T-helper 1 cell treated with Interleukin-12 subunit alpha and Interleukin-12 subunit beta and Interleukin-4 antibody, amounts not matched to agents 30 ng/mL and 1 ng/mL, for 36 hours (primary cell): ENCODE measurements around the gene DNAJC5. TPM values are rescaled to one million over a fixed set of nuclear protein-coding genes. Genes with fewer than 3 reads are reported as not detected.
"Not testable (repeated sequence)": the region's sequence is repeated elsewhere in the genome, so short reads cannot be mapped to it uniquely, and the experiment has no call there.

ENCODE experiments used
- intact Hi-C: fragments of 100-400 bp; cut with micrococcal nuclease; formaldehyde crosslinking; loops from one replicate; pipeline ENCODE4 v1.15.1; 2024
- total RNA-seq: library from RNA; stranded (reverse); gene quantifications from 2 replicates; pipeline ENCODE4 v1.2.3, GENCODE V29; 2022

DNAJC5 gene
- total RNA-seq, 1 donor from 2014 or later, result 58.3 TPM

DNA sequence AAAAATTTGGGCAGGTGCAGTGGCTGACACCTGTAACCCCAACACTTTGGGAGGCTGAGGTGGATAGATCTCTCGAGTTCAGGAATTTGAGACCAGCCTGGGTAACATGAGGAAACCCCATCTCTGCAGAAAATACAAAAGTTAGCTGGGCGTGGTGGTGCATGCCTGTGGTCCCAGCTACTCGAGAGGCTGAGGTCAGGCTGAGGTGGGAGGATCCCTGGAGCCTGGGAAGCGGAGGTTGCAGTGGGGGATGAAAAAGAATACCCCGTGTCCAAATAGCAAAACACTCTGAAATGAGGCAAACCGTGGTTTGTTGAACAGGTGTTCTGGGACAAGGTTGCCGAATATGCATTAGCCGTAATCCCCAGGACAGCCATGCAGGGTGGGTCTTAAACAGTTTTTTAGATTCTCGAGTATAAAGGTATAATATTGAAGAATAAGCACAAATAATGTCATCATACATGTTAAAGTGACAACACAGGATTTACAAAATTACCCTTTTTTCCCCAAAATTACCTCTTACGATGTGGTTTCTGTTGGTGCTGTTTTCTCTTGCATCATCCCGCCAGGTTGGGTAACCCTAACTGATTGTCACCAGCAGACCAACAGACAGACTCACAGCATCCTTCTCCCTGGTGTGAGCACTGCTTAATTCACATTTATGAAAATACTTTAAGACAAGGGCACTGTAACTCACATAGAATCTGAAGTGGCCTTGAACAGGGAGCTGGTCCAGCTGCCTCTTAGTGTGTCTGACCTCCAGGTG is 9.1 kb downstream of the DNAJC5 start:
- intact Hi-C loops, result loop anchor here (2.0 kb wide), 1 partner anchor 37 kb away; no protein-coding TSS in a partner anchor

DNA sequence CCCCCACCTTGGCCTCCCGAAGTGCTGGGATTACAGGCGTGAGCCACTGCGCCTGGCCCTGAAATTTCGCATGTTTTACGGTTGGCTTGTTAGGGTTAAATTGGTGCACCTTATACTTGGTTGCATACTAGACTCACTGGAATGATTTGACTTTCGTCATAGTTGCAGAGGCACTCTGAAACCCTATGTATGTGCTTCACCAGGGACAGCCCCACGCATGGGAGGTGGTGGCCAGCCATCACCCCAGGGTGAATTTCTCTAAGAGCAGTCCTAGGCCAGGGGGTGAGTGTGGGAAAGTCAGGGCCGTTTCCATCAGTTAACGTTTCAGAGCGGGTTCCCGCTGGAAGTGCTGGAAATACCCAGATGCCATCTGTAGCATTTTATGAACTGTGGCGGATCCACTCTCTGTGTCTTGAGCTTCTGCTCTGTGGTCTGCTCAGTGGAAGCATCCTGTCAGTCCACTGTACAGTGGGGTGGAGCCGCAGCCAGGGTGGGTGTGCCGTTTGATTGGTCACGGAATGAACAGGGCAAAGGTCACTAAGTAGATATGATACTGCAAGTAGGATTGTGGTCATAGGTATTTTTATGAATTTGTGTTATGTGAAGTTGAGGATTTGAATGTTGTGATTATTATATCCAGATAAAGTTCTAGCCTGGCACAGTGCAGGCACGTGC is 13.2 kb downstream of the DNAJC5 start:
- intact Hi-C loops, result loop anchor here (2.0 kb wide), 1 partner anchor 73 kb away; the partner anchor contains the start of gene PRPF6

DNA sequence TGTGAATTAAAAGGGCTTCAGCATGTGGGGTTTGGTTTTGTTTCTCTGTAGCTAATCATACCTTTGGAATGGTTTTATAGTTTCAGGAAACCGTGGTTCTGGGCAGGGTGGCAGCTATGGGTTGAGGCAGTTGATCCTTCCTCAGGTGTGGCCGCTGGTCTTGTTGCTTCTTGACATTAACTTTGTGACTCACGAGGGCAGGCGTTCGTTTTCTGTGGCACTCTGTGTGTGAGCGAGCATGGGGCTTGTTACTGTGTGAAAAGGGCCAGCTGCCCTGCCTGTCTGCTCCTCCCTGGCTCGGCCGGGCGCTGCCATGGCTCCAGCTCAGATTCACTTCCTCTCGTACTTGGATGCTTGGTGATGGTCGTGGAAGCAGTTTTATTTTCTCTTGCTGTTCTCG is 16.2 kb downstream of the DNAJC5 start:
- intact Hi-C loops, result no loop called here

DNA sequence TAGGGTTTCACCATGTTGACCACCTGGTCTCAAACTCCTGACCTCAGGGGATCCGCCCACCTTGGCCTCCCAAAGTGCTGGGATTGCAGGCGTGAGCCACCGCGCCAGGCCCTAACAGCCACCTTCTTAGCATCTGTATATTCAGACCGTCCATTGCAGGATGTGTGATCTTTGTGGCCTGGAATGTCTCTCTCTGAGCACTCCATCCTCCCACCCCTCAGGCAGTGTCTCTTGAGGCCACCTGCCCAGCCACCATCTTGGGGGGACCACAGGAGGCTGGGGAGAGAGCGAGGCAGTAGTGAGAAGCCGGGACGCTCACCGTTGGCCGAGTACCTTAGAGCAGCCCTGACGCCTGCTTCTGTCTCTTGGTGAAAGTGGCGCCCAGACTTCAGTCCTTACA is 18.8 kb downstream of the DNAJC5 start:
- intact Hi-C loops, result no loop called here

DNA sequence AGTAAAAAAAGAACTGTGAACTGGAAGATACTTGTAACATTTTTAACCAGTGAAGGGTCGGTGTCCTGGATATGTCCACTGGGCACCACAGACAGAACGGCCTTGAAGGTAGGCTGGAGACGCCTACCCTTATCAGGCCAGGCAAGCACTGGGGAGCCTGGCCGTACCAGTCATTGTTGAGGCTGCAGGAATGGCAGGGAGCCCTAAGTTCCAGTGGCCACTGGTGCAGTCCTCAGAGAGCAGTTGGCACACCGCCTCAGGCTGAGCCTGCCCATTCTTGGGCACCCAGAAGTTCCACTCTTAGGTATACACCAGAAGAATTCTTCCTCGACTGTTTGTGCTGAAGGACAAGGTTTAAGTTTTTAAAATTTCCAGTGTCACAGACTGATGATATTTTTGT is 20.5 kb downstream of the DNAJC5 start:
- intact Hi-C loops, result no loop called here

DNA sequence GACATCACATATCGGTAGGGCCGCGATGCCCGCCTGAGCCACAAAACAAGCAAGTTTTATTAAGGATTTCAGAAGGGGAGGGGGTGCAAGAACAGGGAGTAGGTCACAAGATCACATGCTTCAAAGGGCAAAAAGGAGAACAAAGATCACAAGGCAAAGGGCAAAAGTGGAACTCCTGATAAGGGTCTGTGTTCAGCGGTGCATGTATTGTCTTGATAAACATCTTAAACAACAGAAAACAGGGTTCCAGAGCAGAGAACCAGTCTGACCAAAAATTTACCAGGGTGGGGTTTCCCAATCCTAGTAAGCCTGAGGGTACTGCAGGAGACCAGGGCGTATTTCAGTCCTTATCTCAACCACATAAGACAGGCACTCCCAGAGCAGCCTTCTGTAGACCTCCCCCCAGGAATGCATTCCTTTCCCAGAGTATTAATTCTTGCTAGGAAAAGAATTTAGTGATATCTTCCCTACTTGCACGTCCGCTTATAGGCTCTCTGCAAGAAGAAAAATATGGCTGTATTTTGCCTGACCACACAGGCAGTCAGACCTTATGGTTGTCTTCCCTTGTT is 21.5 kb downstream of the DNAJC5 start:
- intact Hi-C loops, result not testable (repeated sequence)

DNA sequence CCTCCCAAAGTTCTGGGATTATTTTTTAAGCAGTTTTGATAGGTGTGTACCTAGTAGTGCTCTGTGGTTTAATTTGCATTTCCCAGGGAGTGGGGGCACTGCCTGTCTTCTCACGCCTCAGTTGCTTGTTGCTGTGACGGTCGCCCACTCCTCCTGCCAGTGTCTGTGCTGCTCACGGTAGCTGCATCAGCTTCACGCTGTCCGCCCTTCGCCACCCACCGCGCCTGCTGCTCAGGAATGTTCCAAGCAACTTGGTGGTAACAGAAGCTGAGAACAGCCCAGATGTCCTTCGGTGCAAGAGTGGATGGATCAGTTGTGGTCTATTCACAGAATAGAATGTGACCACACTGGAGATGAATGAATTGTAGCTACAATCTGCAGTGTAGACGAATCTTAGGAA is 22.9 kb downstream of the DNAJC5 start:
- intact Hi-C loops, result no loop called here

DNA sequence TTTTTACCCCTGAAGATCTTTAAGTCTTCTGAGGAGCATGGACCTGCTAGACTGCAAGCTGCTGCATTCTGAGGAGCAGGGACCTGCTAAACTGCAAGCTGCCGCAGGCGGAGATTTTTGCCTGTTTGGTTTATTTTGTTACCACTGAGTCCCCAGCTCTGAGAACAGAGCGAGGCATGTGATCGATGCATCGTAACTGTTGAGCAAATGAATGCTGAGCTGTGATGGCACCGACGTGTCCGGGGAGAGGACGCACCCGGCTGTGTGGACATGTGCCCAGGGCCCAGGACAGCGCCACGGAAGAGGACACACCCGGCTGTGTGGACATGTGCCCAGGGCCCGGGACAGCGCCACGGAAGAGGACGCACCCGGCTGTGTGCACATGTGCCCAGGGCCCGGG is 24.2 kb downstream of the DNAJC5 start:
- intact Hi-C loops, result no loop called here

DNA sequence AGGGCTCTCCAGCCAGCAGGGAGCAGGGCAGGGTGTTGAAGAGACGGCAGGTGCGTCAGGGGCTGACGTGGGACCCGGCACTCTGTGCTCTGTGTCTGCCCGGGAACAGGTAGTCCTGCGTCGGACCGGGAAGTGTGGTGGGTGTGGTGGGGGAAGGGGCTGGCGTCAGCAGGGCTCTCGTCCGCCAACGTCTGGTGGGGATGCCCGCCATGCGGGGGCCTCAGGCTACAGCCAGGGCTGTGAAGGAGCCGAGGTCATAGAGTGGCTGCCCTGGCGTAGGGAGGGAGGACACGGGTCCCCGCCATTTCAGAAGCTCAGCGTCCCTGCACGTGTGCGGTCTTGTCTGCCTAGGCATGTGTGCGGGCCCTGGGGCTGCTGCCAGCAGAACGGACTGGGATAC is 25.3 kb downstream of the DNAJC5 start:
- intact Hi-C loops, result no loop called here

DNA sequence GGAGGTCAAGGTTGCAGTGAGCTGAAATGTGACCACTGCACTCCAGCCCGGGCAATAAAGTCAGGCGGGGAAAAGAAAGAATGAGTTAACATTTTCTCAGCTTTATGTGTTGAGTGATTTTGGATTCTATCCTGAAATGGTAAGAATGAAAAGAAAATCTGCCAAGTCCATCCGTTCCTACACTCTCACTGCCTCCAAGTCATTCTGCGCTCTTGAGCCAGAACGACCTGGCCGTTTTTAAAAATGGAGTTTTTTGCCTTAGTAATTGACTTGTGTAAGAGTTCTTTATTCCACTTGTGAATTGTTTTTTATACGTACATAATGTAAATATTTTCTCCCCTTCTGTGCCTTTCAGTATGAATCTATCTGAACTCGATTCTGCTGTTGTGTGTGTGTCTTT is 28.7 kb downstream of the DNAJC5 start:
- intact Hi-C loops, result no loop called here

DNA sequence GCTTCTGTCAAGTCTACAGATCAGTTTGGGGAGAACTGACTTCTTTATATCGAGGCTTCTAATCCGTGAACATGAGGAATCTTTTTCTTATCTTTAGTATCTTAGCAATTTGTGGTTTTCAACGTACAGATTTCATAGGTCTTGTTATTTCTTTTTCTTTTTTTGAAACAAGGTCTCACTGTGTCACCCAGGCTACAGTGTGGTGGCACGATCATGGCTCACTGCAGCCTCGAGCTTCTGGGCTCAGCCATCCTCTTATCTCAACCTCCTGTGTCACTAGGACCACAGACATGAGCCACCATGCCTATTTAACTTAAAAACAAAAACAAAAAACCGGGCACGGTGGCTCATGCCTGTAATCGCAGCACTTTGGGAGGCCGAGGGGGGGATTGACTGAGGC is 29.3 kb downstream of the DNAJC5 start:
- intact Hi-C loops, result no loop called here

DNA sequence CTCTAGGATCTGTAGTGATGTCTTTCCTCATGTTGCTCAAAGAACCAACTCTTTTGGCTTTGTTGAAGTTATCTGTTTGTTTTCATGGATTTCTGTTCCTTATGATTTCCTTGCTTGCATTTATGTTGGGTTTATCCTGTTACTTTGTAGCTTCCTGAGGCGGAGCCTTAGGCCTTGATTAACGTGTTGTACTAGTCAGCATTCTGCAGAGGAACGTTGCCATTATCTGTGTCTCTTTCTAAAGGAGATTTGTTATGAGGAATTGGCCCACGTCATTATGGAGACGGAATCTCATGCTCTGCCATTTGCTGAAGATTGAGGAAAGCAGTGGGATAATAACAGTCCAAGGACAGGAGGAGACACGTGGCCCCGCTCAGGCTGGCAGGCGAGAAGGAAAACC is 31.4 kb downstream of the DNAJC5 start:
- intact Hi-C loops, result no loop called here

DNA sequence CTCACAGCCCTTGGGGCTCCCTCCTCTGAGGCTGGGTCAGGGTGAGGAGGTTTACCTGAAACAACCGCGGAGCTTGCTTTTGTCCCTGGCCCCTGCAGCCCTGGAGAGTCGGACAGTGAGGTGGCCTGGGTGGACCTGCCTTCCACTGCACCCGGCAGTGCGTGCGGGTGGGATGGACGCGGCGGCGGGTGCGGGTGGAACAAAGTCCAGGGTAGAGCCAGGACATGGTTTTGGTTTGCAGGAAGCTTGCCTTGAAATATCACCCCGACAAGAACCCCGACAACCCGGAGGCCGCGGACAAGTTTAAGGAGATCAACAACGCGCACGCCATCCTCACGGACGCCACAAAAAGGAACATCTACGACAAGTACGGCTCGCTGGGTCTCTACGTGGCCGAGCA is 34.1 kb downstream of the DNAJC5 start:
- intact Hi-C loops, result no loop called here

DNA sequence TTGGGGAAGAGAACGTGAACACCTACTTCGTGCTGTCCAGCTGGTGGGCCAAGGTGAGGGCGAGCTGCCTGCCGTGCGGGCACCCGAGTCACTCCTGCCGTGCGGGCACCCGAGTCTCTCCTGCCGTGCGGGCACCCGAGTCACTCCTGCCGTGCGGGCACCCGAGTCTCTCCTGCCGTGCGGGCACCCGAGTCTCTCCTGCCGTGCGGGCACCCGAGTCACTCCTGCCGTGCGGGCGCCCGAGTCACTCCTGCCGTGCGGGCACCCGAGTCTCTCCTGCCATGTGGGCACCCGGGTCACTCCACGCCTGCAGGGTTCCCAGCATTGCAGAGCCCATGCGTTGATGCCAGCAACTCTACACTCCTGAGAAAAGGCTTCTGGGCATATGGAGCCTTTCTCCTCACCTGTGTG is 34.6 kb downstream of the DNAJC5 start:
- intact Hi-C loops, result not testable (repeated sequence)

DNA sequence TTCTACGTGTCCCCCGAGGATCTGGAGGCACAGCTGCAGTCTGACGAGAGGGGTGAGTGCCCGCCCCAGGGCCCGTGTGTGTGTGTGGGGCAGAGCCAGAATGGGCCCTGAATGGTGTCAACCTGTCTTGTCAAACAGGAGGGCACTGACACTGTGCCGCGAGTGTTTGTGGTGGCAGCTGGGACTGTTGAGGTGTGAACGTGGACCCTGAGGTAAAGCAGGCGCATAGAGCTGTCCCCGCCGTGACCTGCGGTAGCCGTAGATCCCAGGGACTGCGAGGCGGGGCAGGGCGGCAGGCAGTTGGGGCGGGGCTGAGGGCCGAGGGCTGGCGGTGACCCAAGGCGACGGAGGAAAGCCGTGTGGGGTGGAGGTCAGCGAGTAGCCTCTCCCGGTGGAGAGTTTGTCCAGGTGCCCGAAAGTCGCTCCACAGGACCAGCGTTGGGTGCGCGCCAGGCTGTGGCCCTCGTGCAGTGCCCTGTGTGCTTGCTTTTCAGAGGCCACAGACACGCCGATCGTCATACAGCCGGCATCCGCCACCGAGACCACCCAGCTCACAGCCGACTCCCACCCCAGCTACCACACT is 36.1 kb downstream of the DNAJC5 start:
- intact Hi-C loops, result no loop called here

DNA sequence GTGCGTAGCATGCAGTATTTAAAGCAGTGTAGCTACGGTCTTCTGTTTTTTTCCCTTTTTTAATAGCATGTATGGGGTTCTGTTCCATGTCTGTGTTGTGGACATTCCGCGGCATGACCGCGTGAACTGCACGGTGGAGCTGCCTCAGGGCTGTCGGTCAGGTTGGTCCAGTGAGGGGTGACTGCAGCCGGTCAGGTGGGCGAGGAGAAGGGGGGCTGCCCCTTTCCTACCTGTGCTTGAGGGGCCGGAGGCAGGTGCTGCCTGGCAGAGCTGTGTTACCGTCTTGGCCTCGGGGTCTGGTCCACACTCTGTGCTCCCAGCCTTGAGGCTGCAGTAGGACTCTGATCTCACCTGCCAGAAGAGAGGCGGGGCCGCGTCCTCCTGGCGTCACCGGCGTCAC is 36.8 kb downstream of the DNAJC5 start:
- intact Hi-C loops, result no loop called here

DNA sequence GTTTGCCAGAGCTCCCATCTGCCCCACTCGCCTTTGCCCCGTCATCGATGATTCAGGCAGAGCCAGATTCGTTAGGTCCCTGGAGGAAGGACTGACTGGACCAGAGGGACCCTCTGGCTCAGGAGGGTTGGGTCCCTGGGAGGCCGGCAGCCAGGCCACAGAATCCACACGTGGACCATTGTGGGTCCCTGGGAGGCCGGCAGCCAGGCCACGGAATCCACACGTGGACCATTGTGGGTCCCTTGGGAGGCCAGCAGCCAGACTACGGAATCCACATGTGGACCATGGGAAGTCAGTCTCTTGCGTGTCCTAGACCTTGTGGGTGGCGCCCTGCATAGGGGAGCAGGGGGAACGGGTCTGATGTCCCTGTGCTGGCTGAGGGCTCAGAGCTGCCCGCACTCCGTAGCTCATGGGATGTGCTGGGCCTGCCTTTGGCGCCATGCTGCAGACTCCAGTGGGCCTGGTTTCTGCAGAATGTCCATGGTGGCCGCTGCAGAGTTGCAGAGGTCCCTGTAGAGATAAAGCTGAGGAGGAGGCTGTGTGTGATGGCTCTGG is 37.8 kb downstream of the DNAJC5 start:
- intact Hi-C loops, result no loop called here

DNA sequence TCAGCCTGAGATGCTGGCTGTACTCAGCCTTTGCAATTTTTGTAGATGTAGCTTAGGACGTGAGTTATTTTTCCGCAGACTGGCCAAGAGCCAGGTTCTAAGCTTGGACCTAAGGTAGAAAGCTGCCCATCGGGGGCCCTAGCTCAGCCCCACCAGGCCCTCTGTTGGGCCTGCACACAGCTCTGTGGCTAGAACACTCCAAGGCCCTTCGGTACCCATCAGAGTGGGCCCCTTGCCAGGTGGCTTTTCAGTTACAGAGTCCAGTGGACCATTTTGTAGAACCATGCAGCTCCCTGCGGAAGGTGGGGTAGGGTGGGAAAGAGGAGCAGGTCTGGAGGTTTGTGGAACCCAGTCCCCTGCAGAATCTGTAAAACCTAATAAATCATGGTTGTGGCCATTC is 38.7 kb downstream of the DNAJC5 start:
- intact Hi-C loops, result no loop called here

DNA sequence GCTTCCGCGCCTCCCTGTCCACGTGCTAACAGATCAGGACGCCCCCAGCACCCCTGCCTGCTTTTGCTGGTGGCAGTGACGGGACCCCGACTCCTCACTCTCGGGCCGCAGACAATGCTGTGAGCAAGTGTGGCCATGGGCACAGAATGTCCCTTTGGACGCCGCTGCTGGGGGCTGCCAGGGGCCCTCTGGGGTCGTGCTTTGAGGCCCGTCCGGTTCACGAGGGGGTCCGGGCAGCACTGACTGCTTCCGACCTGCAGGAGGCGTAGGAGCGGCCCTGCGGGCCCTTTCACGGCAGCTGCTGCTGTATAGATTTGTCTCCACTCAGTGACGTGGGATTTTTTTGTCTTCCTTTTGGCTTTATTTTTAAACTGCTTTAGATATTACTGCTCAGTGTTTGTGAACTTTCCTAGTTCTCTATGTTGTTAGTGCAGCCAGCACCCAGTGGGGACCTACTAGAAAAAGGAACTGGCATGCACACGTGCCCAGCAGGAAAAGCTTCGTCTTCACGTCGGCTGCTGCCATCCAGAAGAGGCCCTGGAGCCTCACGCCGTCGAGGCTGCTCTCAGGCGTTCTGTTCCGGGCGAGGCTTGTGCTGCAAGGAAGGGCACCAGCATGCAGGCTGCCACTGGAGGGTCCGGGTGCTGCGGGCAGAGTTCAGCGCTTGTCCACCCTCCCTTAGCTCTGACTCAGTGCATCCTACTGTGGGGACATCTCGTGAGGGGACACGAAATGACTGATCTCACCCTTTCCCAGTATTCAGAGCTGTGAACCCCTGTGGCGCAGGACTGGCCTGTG is 39.5 kb downstream of the DNAJC5 start:
- intact Hi-C loops, result no loop called here

DNA sequence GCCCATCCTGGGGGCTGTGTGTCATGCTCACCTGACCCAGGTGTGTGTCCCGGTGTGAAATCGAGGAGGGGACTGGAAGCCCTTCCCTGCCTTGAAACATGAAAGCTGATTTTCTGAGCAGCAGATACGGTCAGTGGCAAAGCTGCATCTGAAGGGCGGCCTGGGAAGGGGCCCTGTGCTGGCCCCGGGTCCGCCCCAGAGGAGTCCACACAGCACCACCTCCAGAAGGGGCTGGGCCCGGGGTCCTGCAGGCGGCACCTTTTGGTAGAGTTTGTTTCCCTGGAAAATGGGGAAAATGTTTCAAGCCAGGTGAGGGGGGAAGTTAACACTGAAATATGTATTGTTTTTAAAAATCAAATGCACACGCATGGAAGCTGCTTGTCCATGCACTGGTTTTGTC is 40.5 kb downstream of the DNAJC5 start:
- intact Hi-C loops, result no loop called here

DNA sequence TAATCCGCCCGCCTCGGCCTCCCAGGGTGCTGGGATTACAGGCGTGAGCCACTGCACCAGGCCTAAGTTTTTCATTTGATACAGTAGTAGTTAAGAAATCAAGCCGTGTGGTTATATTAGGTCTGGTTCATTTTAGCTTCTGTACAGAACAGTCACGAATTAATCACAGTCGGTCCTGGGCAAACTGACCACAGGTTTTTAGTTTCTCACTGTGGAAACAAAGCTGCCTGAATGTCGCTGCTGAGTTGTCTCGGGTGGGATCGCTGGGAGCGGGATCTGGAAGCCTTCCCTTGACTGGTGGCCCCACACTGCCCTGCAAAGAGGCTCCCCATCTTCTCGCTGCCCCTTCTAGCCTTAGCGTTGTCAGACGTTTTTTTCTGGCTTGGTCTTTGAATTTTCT is 42.7 kb downstream of the DNAJC5 start:
- intact Hi-C loops, result no loop called here
